WERI-Rb-1 (cell line): ENCODE data around the gene FBXW8.

Source experiments
- DNase-seq: peaks from one replicate; pipeline ENCODE4 v3.0.0-alpha.2; 2020
- H3K27ac ChIP-seq: fragments of 250-450 bp; sonication (Bioruptor Pico); 2 replicates; pipeline ENCODE4 v1.5.1; 2020; ENCODE audit warnings: mild to moderate bottlenecking, moderate library complexity
- H3K27me3 ChIP-seq: fragments of 250-450 bp; sonication (Bioruptor Pico); 2 replicates; pipeline ENCODE4 v1.5.1; 2021; ENCODE audit warnings: mild to moderate bottlenecking, low read depth, moderate library complexity; ENCODE audit not compliant: insufficient read depth, severe bottlenecking
- H3K36me3 ChIP-seq: fragments of 250-450 bp; sonication (Bioruptor Pico); 2 replicates; pipeline ENCODE4 v1.5.1; 2020; ENCODE audit warnings: mild to moderate bottlenecking, moderate library complexity
- H3K4me3 ChIP-seq: 2 replicates; pipeline ENCODE4 v1.5.1; 2011; ENCODE audit warnings: low read depth, mild to moderate bottlenecking, control low read depth, low read length
- H3K9me3 ChIP-seq: fragments of 250-450 bp; sonication (Bioruptor Pico); 2 replicates; pipeline ENCODE4 v1.5.1; 2021; ENCODE audit warnings: mild to moderate bottlenecking, moderate library complexity; ENCODE audit not compliant: severe bottlenecking
- CTCF ChIP-seq: IDR thresholded peaks from 2 replicates; pipeline ENCODE4 v1.5.1; 2011; ENCODE audit warnings: low read depth, mild to moderate bottlenecking, control low read depth, inconsistent platforms, low read length

The FBXW8 gene

GRCh38 chr12:116882742-116883141 is 28.0 kb upstream of the FBXW8 start:
- Histone ChIP-seq H3K4me3 (no peak overlapping the region), H3K9me3 (no peaks in the 10 kb centered on the region), H3K36me3 (no peaks in the 10 kb centered on the region), H3K27me3 (peaks cover 40% of the 10 kb centered on the region), H3K27ac (no peak overlapping the region)
- no peak for DNase-seq
- TF ChIP-seq CTCF = peak; percentile 27; the same call in 1 of the 2 replicates

DNA sequence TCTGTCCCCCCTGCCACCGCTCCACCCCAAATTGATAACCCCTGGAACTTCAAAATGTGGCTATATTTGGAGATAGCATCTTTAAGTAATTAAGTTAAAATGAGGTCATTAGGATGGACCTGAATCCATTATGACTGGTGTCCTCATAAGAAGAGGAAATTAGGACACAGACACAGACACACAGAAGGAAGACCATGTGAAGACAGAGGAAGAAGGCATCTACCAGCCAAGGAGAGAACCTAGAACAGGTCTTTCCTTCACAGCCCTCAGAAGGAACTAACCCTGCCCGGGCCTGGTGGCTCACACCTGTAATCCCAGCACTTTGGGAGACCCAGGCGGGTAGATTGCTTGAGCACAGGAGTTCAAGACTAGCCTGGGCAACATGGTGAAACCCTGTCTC is 25.9 kb upstream of the FBXW8 start:
- no peak overlapping the region for H3K27ac ChIP-seq
- no peak for DNase-seq
- no peak for TF ChIP-seq CTCF
- no peak overlapping the region for H3K4me3 ChIP-seq
- no peaks in the 10 kb centered on the region for H3K9me3 ChIP-seq
- no peaks in the 10 kb centered on the region for H3K36me3 ChIP-seq
- H3K27me3 ChIP-seq = peaks cover 22% of the 10 kb centered on the region

- H3K36me3 ChIP-seq = no peaks in the 10 kb centered on the region
- peaks cover 2% of the 10 kb centered on the region for H3K9me3 ChIP-seq
- peaks cover 16% of the 10 kb centered on the region for H3K27me3 ChIP-seq
- H3K27ac ChIP-seq = no peak overlapping the region
- H3K4me3 ChIP-seq = no peak overlapping the region
- no peak for TF ChIP-seq CTCF
- no peak for DNase-seq
Measured at GRCh38 chr12:116885491-116885890, 25.3 kb upstream of the FBXW8 start.

DNA sequence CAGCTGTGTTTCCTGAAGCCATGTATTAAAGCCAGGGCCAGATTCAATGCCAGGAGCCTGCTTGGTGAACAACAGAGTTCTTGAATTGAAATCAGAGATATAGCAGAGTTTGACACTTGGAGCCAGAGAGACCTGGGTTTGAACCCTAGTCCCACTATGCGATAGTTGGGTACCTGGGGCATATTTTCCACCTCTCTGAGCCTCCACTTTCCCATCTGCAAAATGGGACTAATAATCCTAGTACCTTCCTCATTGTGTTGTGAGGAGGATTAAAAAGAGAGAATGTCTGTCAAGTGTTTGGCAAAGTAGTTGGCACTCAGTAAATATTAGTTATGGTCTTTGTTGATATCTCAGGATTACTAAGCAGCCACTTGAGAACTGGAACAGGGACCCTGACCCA is 23.5 kb upstream of the FBXW8 start:
- H3K9me3 ChIP-seq = peaks cover 2% of the 10 kb centered on the region
- H3K4me3 ChIP-seq = no peak overlapping the region
- H3K27ac ChIP-seq = no peak overlapping the region
- no peak for TF ChIP-seq CTCF
- no peaks in the 10 kb centered on the region for H3K36me3 ChIP-seq
- H3K27me3 ChIP-seq = peaks cover 6% of the 10 kb centered on the region
- no peak for DNase-seq

GRCh38 chr12:116887897-116888296 is 22.9 kb upstream of the FBXW8 start:
- no peak overlapping the region for H3K4me3 ChIP-seq
- H3K9me3 ChIP-seq = peaks cover 2% of the 10 kb centered on the region
- no peaks in the 10 kb centered on the region for H3K36me3 ChIP-seq
- H3K27ac ChIP-seq = no peak overlapping the region
- H3K27me3 ChIP-seq = no peaks in the 10 kb centered on the region
- no peak for TF ChIP-seq CTCF
- no peak for DNase-seq

- no peak for DNase-seq
- Histone ChIP-seq H3K36me3 (no peaks in the 10 kb centered on the region), H3K27ac (no peak overlapping the region), H3K9me3 (peaks cover 2% of the 10 kb centered on the region), H3K4me3 (no peak overlapping the region), H3K27me3 (no peaks in the 10 kb centered on the region)
- TF ChIP-seq CTCF = no peak
Measured at GRCh38 chr12:116890330-116890729, 20.4 kb upstream of the FBXW8 start.
